ENCODE data around the gene SOWAHA. TPM values are rescaled to one million over a fixed set of nuclear protein-coding genes. Genes with fewer than 3 reads are reported as not detected.

SOWAHA gene
- total and polyA plus RNA-seq, 2 of the 4 experiments (the other 2 are of a cell fraction) = 0.03 TPM; not detected in 1

- TF ChIP-seq CTCF (conservative IDR thresholded peaks at IDR 0.05; ENCODE audit: low read depth, low read length) = no peak
- TF ChIP-seq POLR2A (IDR thresholded peaks at IDR 0.05; ENCODE audit: low read depth, low read length) = no peak
- TF ChIP-seq NFE2L2 (IDR thresholded peaks at IDR 0.05; ENCODE audit: low read depth, low read length) = no peak
- no peak for TF ChIP-seq RAD21 (IDR thresholded peaks at IDR 0.05; ENCODE audit: low read length)
These were observed 28.2 kb downstream of the SOWAHA start (continued) for GRCh38 chr5:132841305-132841704.

GRCh38 chr5:132848270-132848669 lies 35.2 kb downstream of the SOWAHA start:
- H2AK9ac ChIP-seq (replicated peaks; ENCODE audit: low read depth, low read length, poor library complexity) = no peak overlapping the region
- no peak overlapping the region for H2BK5ac ChIP-seq (ENCODE audit: low read depth, low read length, poor library complexity, severe bottlenecking)
- H4K8ac ChIP-seq (ENCODE audit: low read depth in 2 of 2, low read length in 2 of 2) = no peak overlapping the region
- in situ Hi-C loops (cut with MboI; ENCODE audit: low sequenced_read_pairs) = no loop called here
- no peak overlapping the region for H3K27ac ChIP-seq (ENCODE audit: insufficient read depth, low read length)
- intact Hi-C loops (cut with micrococcal nuclease) = no loop called here
- no peak overlapping the region for H3K9ac ChIP-seq (ENCODE audit: low read depth, low read length)
- no peak overlapping the region for H2BK15ac ChIP-seq (ENCODE audit: low read depth, low read length)
- H3K27me3 ChIP-seq (ENCODE audit: control insufficient read depth, insufficient read depth, low read length) = no peaks in the 10 kb centered on the region
- no peak overlapping the region for H2AK5ac ChIP-seq (ENCODE audit: low read depth, low read length)
- no peak overlapping the region for H4K5ac ChIP-seq (ENCODE audit: low read depth, low read length)
- no peak overlapping the region for H3K23ac ChIP-seq (ENCODE audit: low read depth, low read length)
- dilution Hi-C loops (cut with HindIII; ENCODE audit: low sequenced_read_pairs, unreplicated experiment) = no loop called here
- H3K79me1 ChIP-seq (ENCODE audit: low read depth in 1 of 2, low read length in 2 of 2) = no peaks in the 10 kb centered on the region
- H3K9me1 ChIP-seq (ENCODE audit: insufficient read depth, low read length) = no peaks in the 10 kb centered on the region
- no peak overlapping the region for H2BK120ac ChIP-seq (ENCODE audit: low read depth, low read length)
- no peak for ATAC-seq (ENCODE audit: low read depth)
- H4K20me1 ChIP-seq (ENCODE audit: insufficient read depth, low read length) = no peaks in the 10 kb centered on the region
- ChIA-PET CTCF (no interaction called here), POLR2A (ENCODE audit: unreplicated experiment) (no interaction called here)
- H2AFZ ChIP-seq (replicated peaks; ENCODE audit: low read length, poor library complexity) = no peak overlapping the region
- H4K91ac ChIP-seq (ENCODE audit: insufficient read depth, low read depth, low read length) = no peak overlapping the region
- H3K4me1 ChIP-seq (ENCODE audit: control insufficient read depth, insufficient read depth, low read length) = peaks cover 2% of the 10 kb centered on the region; the same call in 1 of the 2 replicates
- DNase-seq = no peak
- H2BK20ac ChIP-seq (ENCODE audit: low read depth, low read length) = no peak overlapping the region
- H3K4me2 ChIP-seq (ENCODE audit: low read depth, low read length) = no peak overlapping the region
- H3K4me3 ChIP-seq (ENCODE audit: insufficient read depth, low read depth, low read length) = no peak overlapping the region
- no peak overlapping the region for H3K56ac ChIP-seq (ENCODE audit: extremely low read depth, insufficient read depth, low read length)
- H3K14ac ChIP-seq (replicated peaks; ENCODE audit: low read depth, low read length) = no peak overlapping the region
- H3K36me3 ChIP-seq (ENCODE audit: control insufficient read depth, insufficient read depth, low read length) = no peaks in the 10 kb centered on the region
- no peak overlapping the region for H3K4ac ChIP-seq (ENCODE audit: low read depth, low read length)
- no peaks in the 10 kb centered on the region for H3K9me3 ChIP-seq (ENCODE audit: control insufficient read depth, insufficient read depth, low read length)
- no peak overlapping the region for H3K18ac ChIP-seq (ENCODE audit: low read depth, low read length)
- 80% methylated on average over 2 of the region's 8 CpGs; no CpG with 5 or more reads in 1 of the 2 experiments for WGBS, 2 experiments (ENCODE audit: extremely low coverage in 2 of 2, insufficient read length in 1 of 2)
- no TSS peak for BruUV-seq (replicated peaks)
- TF ChIP-seq MAZ (IDR thresholded peaks at IDR 0.05; ENCODE audit: borderline replicate concordance, low read depth, low read length) (no peak), MAFK (IDR thresholded peaks at IDR 0.05; ENCODE audit: low read depth, low read length) (no peak), CEBPB (IDR thresholded peaks at IDR 0.05; ENCODE audit: low read depth, low read length) (no peak), CTCF (conservative IDR thresholded peaks at IDR 0.05; ENCODE audit: low read depth, low read length) (no peak), RAD21 (IDR thresholded peaks at IDR 0.05; ENCODE audit: low read length) (no peak), BHLHE40 (IDR thresholded peaks at IDR 0.05; ENCODE audit: low read depth, low read length) (no peak), RCOR1 (IDR thresholded peaks at IDR 0.05; ENCODE audit: insufficient replicate concordance, low read length) (no peak), POLR2A (IDR thresholded peaks at IDR 0.05; ENCODE audit: low read depth, low read length) (no peak), MXI1 (IDR thresholded peaks at IDR 0.05; ENCODE audit: borderline replicate concordance, low read depth, low read length) (no peak), NFE2L2 (IDR thresholded peaks at IDR 0.05; ENCODE audit: low read depth, low read length) (no peak), RFX5 (IDR thresholded peaks at IDR 0.05; ENCODE audit: low read depth, low read length) (no peak), FOS (IDR thresholded peaks at IDR 0.05; ENCODE audit: low read depth, low read length) (no peak)
